ENCODE measurements around the gene BCL2.

- TF ChIP-seq GATA2 (IDR thresholded peaks at IDR 0.05; ENCODE audit: low read depth, low read length), result no peak
- TF ChIP-seq GATA3 (IDR thresholded peaks at IDR 0.05; ENCODE audit: low read depth, low read length), result no peak
Observed at GRCh38 chr18:63083555-63083954, 236.0 kb downstream of the BCL2 start.
